Activated CD8-positive, alpha-beta memory T cell treated with anti-CD3 and anti-CD28 coated beads, Interleukin-2, amount 50 U/mL, for 1 hour (primary cell): ENCODE data around the gene TAF5.
A peak's percentile ranks its signal among the peaks of the same experiment; 100 is the strongest.
"Not testable (repeated sequence)": the region's sequence is repeated elsewhere in the genome, so short reads cannot be mapped to it uniquely, and the experiment has no call there.

Experiments
- DNase-seq: peaks from one replicate; pipeline ENCODE4 v3.0.0-alpha.2; 2020; ENCODE audit errors: extremely low read depth

Gene TAF5

DNA sequence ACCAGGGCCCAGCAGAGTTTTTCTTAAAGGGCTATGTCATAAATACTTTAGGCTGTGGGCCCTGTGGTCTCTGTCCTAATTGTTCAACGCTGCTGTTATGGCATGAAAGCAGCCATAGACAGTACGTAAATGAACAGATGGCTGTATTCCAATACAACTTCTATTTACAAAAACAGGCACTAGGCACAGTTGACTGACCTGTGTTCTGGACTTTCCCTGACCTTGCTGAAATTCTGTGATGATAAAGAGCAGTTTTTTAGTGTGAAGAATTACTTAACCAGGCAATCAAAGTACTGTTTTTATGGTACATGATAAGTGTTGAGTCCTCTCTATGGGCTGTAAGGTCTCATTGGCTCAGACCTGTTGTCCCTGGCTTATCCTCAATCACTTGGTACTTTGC lies 45.8 kb downstream of the TAF5 start:
- no peak for DNase-seq

DNA sequence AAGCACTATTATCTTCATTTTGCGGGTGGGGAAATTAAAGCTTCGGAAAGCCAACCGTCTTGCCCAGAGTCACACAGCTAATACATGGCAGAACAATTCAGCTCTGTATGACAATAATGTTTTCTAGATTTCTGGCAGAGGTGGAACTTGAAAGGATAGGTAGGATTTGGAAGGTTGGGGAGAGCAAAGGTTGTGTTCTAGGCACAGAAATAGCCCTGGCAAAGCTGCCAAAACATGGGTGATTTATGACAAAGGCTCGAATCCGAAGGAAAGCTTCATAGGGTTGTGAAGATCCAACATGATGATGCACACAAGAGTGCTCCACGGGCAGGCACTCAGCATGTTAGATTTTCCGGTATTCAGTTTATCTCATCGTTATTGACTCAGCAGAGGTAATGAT lies 47.8 kb downstream of the TAF5 start:
- DNase-seq = no peak

DNA sequence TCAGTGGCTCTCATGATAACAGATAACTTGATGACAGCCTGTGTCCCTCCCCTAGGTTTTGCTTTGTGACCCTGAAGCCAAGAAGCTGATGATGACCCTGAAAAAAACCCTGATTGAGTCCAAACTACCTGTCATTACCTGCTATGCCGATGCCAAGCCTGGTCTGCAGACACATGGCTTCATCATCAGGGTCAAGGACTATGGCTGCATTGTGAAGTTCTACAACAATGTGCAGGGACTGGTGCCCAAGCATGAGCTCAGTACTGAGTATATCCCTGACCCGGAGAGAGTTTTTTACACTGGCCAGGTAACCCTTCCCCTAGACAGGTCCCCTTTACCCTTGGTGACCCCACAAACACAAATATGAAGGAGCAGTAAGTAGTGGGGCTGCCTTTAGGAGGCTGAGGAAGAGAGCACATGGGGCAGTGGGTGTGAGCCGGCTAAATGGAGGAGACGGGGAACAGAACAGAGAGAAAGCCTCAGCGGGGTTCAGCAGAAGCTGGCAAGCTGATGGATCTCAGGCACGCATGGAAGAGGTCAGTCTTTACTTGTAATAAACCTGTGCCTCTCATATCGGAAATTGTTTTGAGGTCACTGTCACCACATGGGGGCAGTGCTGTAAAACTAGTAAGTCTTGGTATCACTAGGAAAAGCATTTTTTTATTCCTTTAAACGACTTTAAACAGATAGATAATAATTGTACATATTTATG lies 48.8 kb downstream of the TAF5 start:
- peak; percentile 16 for DNase-seq

DNA sequence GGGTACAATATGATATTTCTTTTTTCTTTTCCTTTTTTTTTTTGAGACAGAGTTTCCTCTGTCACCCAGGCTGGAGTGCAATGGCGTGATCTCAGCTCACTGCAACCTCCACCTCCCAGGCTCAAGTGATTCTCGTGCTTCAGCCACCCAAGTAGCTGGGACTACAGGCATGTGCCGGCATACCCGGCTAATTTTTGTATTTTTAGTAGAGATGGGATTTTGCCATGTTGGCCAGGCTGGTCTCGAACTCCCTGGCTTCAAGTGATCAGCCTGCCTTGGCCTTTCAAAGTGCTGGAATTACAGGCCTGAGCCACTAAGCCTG lies 49.3 kb downstream of the TAF5 start:
- DNase-seq = not testable (repeated sequence)

- no peak for DNase-seq
Measured at GRCh38 chr10:103417601-103418000, 49.8 kb downstream of the TAF5 start.

DNA sequence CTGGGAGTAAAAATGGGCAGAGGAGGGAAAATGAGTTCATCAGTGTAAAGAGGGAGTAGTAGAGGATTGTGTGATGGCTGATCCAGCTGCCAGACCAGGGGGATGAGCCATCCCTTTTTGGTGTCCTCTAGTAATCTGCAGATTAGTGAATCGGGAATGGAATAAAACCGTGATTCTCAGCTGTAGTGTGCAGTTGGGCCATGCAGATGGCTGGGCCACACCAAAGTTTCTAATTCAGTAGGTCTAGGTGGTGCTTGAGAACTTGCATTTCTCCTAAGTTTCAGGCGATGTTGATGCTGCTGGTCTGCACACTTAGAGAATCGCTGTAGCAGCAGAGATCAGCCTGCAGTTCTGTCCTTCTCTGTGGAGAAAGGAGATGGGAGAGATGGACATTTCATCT lies 51.3 kb downstream of the TAF5 start:
- DNase-seq = no peak

DNA sequence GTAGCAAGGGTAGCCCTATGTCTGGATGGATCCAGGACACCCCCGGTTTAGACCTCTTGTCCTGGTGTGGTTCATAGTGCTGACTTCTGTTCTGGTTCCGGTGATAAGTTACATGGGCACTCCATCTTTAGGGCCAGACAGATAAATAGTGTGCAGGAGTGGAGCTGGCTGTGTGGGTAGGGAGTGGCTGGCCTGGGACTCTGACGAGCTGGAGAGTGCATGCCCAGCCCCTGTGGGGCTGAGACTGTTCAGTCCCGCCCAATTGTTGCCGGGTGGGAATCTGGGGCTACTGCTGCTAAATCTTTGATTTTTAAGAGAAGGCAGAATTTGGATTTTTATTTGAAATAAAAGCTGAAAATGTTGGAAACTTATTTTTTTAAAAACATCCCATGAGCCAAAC lies 56.0 kb downstream of the TAF5 start:
- DNase-seq = no peak

- DNase-seq = no peak
Measured at GRCh38 chr10:103427866-103428265, 60.1 kb downstream of the TAF5 start.

- DNase-seq = no peak
Measured at GRCh38 chr10:103428989-103429643, 61.3 kb downstream of the TAF5 start.

DNA sequence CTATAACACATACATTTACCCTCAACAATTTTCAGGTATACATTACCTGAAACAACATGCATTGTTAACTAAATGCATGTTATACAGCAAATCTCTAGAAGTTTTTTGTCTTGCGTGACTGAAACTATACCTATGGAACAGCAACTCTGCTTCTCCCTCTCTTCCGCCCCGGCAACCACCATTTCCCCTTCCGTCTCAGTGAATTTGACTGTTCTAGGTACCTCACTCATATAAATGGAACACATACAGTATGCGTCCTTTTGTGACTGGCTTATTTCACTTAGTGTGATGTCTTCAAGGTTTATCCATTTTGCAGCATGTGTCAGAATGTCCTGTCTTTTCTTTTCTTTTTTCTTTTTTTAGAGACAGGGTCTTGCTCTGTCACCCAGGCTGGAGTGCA lies 61.9 kb downstream of the TAF5 start:
- DNase-seq = no peak

DNA sequence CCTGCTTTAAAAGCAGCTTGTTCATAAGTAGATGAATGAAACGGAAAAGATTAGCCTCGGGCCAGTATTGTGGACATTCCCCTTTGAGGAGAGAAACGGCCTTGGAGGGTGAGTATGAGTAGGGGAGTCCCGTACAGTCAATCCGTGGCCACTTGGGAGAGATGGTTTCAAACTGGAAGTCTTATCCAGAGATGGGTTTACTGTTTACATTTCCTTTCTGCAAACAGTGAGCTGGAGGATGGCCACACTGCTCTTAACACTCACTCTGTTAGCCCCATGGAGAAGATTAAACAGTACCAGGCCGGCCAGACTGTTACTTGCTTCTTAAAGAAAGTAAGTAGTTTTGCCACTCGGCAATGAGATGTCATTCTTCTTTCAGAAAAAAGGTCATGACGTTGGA lies 64.1 kb downstream of the TAF5 start:
- no peak for DNase-seq

GRCh38 chr10:103433858-103434257 lies 66.1 kb downstream of the TAF5 start:
- no peak for DNase-seq
